ENCODE data around the gene TBC1D5.

GRCh38 chr3:17144665-17144993 lies 597.8 kb downstream of the TBC1D5 start:
- TF ChIP-seq POLR2AphosphoS5 (IDR thresholded peaks at IDR 0.05; ENCODE audit: low read depth, low read length) (no peak), CTCF (IDR thresholded peaks at IDR 0.05) (no peak), SIN3A (IDR thresholded peaks at IDR 0.05; ENCODE audit: borderline replicate concordance, insufficient read depth, low read depth, low read length) (no peak), REST (IDR thresholded peaks at IDR 0.05; ENCODE audit: insufficient read depth in 1 of 2, low read depth in 2 of 2, low read length in 1 of 2) (no peak), TCF7L2 (IDR thresholded peaks at IDR 0.05; ENCODE audit: low read depth, low read length) (no peak)

All from Panc1 (cell line).